Esophagus muscularis mucosa (tissue), 4 donors: ENCODE measurements around the gene PRRX2.

Source experiments
- CTCF ChIP-seq, 3 experiments: fragments of 200-600 bp in 2 of 3; fragments of 450-650 bp in 1 of 3; sonication (generic) in 2 of 3; IDR thresholded peaks; one replicate each; pipeline ENCODE4 v1.5.1; 2017 to 2019; ENCODE audit warnings: antibody characterized with exemption in 3 of 3, mild to moderate bottlenecking in 2 of 3, moderate library complexity in 1 of 3
- EP300 ChIP-seq: sonication (generic); formaldehyde crosslinking; IDR thresholded peaks from one replicate; pipeline ENCODE4 v1.6.1; 2017; ENCODE audit warnings: antibody characterized with exemption
- POLR2A ChIP-seq: fragments of 450-650 bp; IDR thresholded peaks from one replicate; pipeline ENCODE4 v1.6.1; 2017; ENCODE audit warnings: antibody characterized with exemption, moderate library complexity, mild to moderate bottlenecking, low read depth
- POLR2AphosphoS5 ChIP-seq, 2 donors: sonication (generic); formaldehyde crosslinking; IDR thresholded peaks; one replicate each; pipeline ENCODE4 v1.6.1; 2017; ENCODE audit warnings: antibody characterized with exemption in 2 of 2

- no peak for TF ChIP-seq POLR2A
- TF ChIP-seq CTCF (IDR thresholded peaks at IDR 0.05) = no peak
- no peak for TF ChIP-seq EP300
- no peak for TF ChIP-seq POLR2AphosphoS5 (IDR thresholded peaks at IDR 0.05)
These were observed 90.7 kb downstream of the PRRX2 start for GRCh38 chr9:129756191-129756590.
